IPS DF 6.9 (cell line): ENCODE results near the gene TIPARP.

Experiments used
- DNase-seq: peaks from one replicate; pipeline ENCODE4 v3.0.0-alpha.2; 2013; ENCODE audit warnings: low read depth, low spot score
- H3K27ac ChIP-seq: one replicate; pipeline ENCODE4 v1.5.1; 2013; ENCODE audit warnings: low read length, control low read depth
- H3K27me3 ChIP-seq: 2 replicates; pipeline ENCODE4 v1.6.1; 2013; ENCODE audit warnings: mild to moderate bottlenecking, low read length; ENCODE audit not compliant: control insufficient read depth, insufficient read depth
- H3K36me3 ChIP-seq: 2 replicates; pipeline ENCODE4 v1.6.1; 2013; ENCODE audit warnings: low read length; ENCODE audit not compliant: control insufficient read depth, insufficient read depth
- H3K4me1 ChIP-seq: 2 replicates; pipeline ENCODE4 v1.6.1; 2013; ENCODE audit warnings: low read length; ENCODE audit not compliant: control insufficient read depth, insufficient read depth
- H3K4me3 ChIP-seq: 2 replicates; pipeline ENCODE4 v1.5.1; 2013; ENCODE audit warnings: mild to moderate bottlenecking, low read length
- H3K9me3 ChIP-seq: 2 replicates; pipeline ENCODE4 v1.6.1; 2013; ENCODE audit warnings: low read length, inconsistent platforms; ENCODE audit not compliant: control insufficient read depth, insufficient read depth
- WGBS: extraction: QIAGEN DNeasy Blood & Tissue Kit; methylation state at CpG from one replicate; pipeline ENCODE4 v1.1.7; 2013; ENCODE audit warnings: mixed read lengths, missing lambda C conversion rate; ENCODE audit not compliant: insufficient read length, insufficient coverage; 5-methylcytosine and 5-hydroxymethylcytosine counted together

The TIPARP gene

DNA sequence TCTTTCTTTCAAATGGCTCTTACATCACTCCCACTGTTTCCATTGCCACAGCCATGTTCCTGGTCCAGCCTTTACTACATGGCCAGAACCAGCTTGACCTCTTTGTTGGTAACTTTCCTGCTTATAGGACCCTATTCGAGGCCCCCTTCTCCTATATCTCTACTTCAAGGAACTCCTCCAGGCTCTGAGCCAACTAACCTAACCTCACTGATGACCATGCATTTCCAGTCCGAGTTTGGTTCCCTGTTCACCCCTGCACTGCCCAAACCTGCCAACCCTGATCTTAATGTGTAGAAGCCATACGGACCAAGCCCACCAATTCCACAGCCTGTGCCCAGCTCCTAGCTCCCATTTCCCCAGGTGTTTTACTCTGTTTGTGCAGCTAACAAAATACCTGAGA lies 38.4 kb upstream of the TIPARP start:
- Histone ChIP-seq H3K4me3 (no peak overlapping the region), H3K27ac (no peak overlapping the region), H3K4me1 (no peaks in the 10 kb centered on the region; the same call in 1 of the 2 replicates), H3K36me3 (no peaks in the 10 kb centered on the region), H3K9me3 (no peaks in the 10 kb centered on the region), H3K27me3 (no peaks in the 10 kb centered on the region)
- WGBS = no CpG with 5 or more reads among the region's 3 CpGs
- no peak for DNase-seq

DNA sequence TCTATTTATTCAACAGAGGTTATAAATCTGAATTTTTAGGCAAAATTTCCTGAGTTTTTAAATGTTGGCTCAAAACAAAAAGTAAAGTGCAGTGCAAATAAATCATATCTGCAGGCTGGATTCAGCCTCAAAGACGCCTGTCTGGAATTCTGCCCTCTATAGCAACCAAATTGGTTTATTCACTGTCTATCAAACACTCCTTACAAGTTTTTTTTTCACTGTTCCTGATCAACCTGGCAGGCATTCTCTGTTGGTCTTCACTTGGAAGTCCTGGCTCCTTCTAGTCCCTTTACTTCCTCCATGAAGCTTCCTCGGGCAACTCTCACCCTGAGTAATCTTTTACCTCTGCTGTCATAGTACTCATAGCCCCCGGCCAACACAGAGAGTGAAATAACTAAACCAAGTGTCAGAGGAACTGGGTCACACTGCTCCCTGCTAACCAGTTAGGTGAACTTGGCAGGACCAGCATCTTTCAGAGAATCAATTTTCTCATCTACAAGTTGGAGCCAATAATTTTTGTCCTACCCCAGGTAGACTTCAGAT lies 36.8 kb upstream of the TIPARP start:
- no peaks in the 10 kb centered on the region for H3K4me1 ChIP-seq
- no peaks in the 10 kb centered on the region for H3K9me3 ChIP-seq
- no CpG with 5 or more reads among the region's 3 CpGs for WGBS
- DNase-seq = no peak
- no peak overlapping the region for H3K27ac ChIP-seq
- no peaks in the 10 kb centered on the region for H3K36me3 ChIP-seq
- no peak overlapping the region for H3K4me3 ChIP-seq
- H3K27me3 ChIP-seq = no peaks in the 10 kb centered on the region

DNA sequence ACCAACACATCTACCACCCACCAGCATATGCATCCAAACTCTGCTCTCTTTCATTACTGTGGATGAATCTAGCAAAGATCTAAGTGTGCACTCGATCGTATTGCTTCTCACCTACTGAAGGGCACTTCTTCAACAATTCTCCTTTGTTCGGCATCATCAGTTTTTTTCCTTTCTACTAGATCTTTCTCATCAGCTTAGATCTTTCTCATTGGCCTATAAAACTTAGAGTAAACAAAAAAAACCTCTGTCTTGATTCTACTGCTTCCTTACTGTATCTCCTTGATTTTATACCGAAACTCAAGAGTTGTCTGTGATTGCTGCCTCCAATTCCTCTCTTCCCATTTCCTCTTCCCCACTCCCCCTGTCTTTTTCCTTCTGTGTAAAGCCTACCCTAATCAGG lies 36.1 kb upstream of the TIPARP start:
- Histone ChIP-seq H3K27ac (no peak overlapping the region), H3K4me3 (no peak overlapping the region), H3K4me1 (peaks cover under 1% of the 10 kb centered on the region; the same call in 1 of the 2 replicates), H3K36me3 (no peaks in the 10 kb centered on the region), H3K27me3 (no peaks in the 10 kb centered on the region), H3K9me3 (no peaks in the 10 kb centered on the region)
- no peak for DNase-seq
- WGBS = no CpG with 5 or more reads among the region's 4 CpGs

DNA sequence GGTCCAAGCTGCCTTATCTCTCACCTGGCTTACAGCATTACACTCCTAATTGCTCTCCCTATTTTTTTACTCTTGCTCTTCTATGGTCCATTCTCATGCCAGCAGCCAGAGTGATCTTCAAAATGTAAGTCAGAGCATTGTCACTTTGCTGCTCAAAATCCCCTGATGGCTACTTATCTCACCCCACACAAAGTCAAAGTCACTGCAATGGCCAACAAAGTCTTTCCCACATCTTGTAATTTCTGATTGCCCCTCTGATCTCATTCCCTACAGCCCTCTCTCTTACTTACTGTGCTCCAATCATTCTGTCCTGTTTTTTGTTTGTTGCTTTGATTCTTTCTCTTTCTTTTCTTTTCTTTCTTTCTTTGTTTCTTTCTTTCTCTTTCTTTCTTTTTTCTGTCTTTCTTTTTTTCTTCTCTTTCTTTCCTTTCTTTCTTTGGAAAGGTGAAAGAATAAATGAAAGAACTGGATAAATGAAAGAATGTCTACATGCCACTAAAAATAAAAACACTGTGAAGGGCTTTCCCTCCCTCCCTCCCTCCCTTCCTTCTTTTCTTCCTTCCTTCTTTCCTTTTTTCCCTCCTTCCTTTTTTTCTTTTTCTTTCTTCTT lies 34.9 kb upstream of the TIPARP start:
- Histone ChIP-seq H3K27me3 (no peaks in the 10 kb centered on the region), H3K4me1 (peaks cover 4% of the 10 kb centered on the region)
- DNase-seq = no peak

DNA sequence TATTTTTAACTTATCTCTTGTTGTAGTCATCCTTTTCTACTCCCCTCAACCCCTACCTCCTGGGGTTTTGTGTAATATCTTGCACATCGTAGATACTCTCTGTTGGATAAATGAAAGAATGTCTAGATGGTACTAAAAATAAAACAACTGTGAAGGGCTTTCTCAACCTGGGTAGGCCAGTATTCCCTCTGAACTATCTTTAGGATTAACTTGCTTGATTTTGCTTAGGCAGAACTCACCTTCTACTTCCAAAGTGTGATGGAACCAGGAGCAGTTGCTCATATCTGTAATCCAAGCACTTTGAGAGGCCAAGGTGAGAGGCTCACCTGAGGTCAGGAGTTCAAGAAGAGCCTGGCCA lies 32.8 kb upstream of the TIPARP start:
- no peak for DNase-seq
- Histone ChIP-seq H3K27me3 (no peaks in the 10 kb centered on the region), H3K4me1 (peaks cover 4% of the 10 kb centered on the region), H3K4me3 (no peak overlapping the region), H3K9me3 (no peaks in the 10 kb centered on the region), H3K27ac (no peak overlapping the region), H3K36me3 (no peaks in the 10 kb centered on the region)
- WGBS = no CpG with 5 or more reads among the region's 1 CpG

More for the DNA sequence above, 34.9 kb upstream of the TIPARP start:
- no peaks in the 10 kb centered on the region for H3K9me3 ChIP-seq
- no peaks in the 10 kb centered on the region for H3K36me3 ChIP-seq
- no peak overlapping the region for H3K27ac ChIP-seq
- no peak overlapping the region for H3K4me3 ChIP-seq

DNA sequence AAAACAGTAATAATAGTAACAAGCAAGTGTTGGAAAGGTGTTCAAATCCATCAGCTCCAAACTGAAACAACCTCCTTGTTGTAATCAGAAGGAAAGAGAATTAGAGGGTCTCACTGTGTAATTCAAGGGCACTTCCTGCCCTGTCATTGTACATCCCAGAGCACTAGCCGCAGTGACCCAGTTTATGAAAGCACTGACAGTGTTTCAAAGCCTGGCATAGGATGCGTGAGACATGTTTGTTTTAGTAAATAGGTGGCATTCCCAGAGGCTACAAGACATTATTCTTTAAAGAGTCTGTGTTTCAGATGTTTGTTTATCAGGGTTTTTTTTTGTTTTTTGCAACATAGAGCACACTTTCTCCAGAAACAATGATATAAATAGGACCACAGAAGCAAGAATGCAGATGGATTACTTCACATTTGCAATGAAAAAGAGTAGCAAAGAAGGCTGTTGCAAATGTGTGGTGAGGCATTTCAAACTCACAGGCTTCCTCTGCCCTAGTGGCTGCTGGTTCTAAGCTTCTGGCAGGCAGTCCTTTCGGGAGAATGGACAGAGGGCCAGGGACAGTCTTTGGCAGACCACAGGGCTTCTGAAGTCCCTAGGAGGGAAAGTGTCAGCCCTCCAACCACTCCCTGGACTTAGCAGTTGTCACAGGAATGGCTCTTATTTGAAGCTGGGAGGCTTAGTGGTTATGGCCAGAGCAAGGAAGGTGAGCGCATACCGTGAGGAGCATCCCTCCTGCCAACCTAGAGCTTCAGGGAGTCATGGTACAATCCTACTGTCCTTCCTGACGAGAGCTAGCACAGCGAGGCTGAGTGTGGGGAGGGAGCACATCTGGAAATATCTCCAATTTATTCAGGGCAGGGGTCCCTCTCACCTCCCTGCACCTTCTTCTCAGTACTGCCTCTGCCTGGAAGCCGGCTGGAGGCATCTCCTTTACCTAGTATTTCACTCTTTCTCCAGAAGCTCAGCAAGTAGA lies 31.4 kb upstream of the TIPARP start:
- no peaks in the 10 kb centered on the region for H3K9me3 ChIP-seq
- peaks cover 4% of the 10 kb centered on the region for H3K4me1 ChIP-seq
- no peak overlapping the region for H3K27ac ChIP-seq
- WGBS = no CpG with 5 or more reads among the region's 8 CpGs
- H3K36me3 ChIP-seq = no peaks in the 10 kb centered on the region
- H3K27me3 ChIP-seq = no peaks in the 10 kb centered on the region
- no peak overlapping the region for H3K4me3 ChIP-seq
- no peak for DNase-seq

DNA sequence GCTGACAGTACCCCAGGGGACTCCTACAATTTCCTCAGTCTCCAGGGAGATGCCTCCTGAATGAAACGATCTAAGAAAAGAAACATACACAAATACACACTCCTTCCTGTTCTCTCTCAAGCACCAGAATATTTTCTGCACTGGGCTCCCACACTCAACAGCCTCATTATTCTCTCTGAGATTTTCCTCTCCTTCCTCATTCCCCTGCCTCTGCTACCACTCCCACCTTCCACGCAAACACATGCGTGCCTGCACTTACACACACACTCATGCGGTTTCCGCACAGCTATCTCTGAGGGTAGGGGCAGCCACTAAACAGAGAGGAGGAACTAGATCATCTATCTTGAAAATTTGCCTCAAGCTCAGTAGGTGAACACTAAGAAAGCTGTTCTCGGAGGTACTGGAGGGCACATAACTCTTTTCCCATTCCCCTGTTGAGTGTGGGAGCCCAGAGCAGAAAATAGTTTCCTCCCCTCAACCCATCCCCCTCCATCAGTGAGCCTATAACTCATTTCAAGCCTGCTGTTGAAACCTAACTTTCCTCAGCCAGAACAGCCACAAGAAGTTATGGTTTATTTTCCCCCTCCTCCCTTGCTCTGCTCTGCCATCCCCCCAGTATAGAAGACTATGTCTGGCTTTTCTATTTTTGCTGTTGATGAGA lies 30.5 kb upstream of the TIPARP start:
- DNase-seq = no peak

DNA sequence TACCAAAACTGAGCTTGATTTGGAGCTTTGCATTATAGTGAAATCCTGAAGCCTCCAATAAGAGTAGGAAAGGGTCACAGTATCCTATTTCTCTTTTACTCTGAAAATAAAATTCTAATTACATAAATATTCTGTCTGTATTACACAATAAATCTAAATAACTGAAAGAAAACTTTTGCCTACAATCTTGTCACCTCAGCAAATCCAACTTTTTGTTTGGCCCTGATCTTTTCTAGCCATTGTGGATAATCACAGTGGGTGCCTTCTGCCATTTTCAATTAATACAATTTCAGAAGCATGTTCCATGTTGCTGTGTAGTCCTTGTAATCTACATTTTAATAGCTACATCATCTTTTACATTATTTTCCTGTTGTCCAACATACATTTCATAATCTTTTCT lies 29.4 kb upstream of the TIPARP start:
- Histone ChIP-seq H3K4me3 (no peak overlapping the region), H3K27me3 (no peaks in the 10 kb centered on the region), H3K27ac (no peak overlapping the region), H3K9me3 (no peaks in the 10 kb centered on the region), H3K36me3 (no peaks in the 10 kb centered on the region), H3K4me1 (peaks cover 4% of the 10 kb centered on the region)
- no peak for DNase-seq

More for the DNA sequence above, 30.5 kb upstream of the TIPARP start:
- H3K27me3 ChIP-seq = no peaks in the 10 kb centered on the region
- peaks cover 4% of the 10 kb centered on the region for H3K4me1 ChIP-seq
- H3K36me3 ChIP-seq = no peaks in the 10 kb centered on the region
- no peak overlapping the region for H3K27ac ChIP-seq
- H3K4me3 ChIP-seq = no peak overlapping the region
- WGBS = no CpG with 5 or more reads among the region's 6 CpGs
- H3K9me3 ChIP-seq = no peaks in the 10 kb centered on the region

DNA sequence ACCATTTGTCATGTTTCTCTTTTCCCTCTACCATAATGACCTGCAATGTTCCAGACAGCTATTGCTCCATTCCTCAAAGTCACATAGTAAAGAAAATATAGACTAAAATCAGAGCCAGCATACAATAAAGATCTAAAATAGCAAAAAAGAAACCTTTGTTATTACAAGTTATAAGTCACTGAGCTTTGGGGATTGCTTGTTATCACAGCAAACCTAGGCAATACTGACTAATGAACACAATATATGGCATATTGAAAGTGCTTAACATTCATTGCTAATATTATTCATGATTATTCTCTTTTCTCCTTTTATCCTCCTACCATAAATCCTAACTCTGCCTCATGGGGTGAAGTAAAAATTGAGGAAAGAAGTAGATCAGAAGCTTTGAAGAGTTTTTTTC lies 27.4 kb upstream of the TIPARP start:
- Histone ChIP-seq H3K27ac (no peak overlapping the region), H3K27me3 (no peaks in the 10 kb centered on the region), H3K4me1 (peaks cover 4% of the 10 kb centered on the region), H3K36me3 (no peaks in the 10 kb centered on the region), H3K9me3 (no peaks in the 10 kb centered on the region), H3K4me3 (no peak overlapping the region)
- DNase-seq = no peak

DNA sequence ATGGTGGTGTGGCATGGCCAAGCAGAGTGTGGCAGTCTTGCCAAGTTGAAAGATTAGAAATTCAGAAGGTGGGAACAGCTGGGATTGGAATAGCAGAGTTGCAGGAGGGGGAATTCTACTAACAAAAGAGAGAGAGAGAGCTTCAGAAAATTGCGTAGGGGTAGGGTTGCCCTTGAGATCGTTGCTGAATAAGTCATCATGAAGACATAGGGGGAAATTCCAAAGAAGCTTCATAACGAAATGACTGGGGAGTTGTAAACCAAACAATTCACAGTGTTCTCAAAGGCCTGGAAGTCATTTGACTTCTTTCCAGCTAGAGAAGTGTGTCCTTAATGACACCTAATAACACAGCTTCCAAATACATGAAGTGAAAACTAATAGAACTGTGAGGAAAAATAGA lies 26.3 kb upstream of the TIPARP start:
- no peak overlapping the region for H3K4me3 ChIP-seq
- no peaks in the 10 kb centered on the region for H3K36me3 ChIP-seq
- no CpG with 5 or more reads among the region's 3 CpGs for WGBS
- H3K4me1 ChIP-seq = peaks cover 4% of the 10 kb centered on the region
- H3K27me3 ChIP-seq = no peaks in the 10 kb centered on the region
- H3K27ac ChIP-seq = no peak overlapping the region
- no peaks in the 10 kb centered on the region for H3K9me3 ChIP-seq
- no peak for DNase-seq
